Stimulated activated CD8-positive, alpha-beta memory T cell treated with anti-CD3 and anti-CD28 coated beads, Interleukin-7, amount 100 ng/mL, for 4 hours (primary cell): Measurements from ENCODE around the gene CKS1B.

Source experiments
- DNase-seq, 2 donors: peaks; one replicate each; pipeline ENCODE4 v3.0.0-alpha.2; 2020; ENCODE audit warnings: low read depth in 2 of 2

CKS1B gene

DNA sequence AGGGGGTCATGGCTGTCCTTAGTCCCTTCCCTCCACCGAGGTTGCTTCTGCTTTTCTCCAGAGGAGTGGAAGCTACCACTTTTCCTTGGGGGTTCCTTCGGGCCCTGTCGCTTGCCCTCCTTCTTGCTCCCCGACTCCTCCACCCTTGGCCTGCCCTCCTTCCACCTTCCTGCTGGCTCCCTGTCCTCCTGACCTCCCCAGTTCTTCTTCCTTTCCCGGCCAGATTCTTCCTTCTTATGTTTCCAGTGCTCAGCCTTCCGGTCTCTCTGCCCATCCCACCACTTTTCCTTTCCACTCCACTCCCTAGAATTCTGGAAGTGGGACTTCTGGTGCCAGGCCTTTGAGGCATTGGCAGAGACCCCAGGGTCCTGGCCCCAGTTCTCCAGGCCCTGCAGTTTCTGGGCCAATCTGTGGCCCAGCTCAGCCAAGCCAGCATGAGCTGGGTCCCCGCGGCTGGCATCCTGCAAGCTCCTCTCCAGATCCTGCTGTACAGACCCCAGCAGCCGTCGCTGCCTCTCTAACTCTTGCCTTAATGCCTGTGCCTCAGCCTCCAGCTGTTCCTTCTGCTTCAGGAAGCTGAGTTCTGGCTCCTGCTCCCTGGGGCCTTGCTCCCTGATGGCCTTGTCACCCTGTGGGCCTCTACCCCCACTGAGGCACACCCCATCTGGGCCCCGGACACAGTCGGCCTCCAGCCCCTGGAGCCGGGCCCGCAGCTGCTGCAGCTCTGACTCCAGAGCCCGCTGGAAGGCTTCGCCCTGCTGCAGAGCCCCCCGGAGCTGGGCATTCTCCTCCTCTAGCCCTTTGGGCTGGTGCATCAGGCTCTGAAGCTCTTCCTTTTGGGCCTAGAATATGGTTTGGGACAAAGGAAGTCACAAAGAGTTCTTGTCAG is 28.3 kb upstream of the CKS1B start:
- no peak for DNase-seq

DNA sequence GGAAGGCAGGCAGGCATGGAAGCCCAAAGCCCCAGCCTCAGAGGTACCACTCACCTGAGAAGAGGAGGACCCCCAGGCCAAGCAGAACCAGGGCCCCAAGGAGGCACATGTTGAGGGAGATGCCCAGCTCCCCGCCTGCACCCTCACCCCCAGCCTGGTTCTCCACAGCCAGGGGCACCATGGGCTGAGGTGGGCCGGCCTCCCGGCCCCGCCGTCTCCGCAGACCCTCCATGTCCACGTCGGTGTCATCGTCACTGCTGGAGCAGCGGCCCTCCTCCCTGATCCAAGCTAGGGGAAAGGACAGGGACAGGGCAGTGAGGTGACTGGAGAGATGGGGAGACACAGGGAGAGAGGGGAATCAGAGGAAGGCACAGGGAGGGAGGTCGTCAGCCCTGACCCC is 26.4 kb upstream of the CKS1B start:
- DNase-seq = no peak

DNA sequence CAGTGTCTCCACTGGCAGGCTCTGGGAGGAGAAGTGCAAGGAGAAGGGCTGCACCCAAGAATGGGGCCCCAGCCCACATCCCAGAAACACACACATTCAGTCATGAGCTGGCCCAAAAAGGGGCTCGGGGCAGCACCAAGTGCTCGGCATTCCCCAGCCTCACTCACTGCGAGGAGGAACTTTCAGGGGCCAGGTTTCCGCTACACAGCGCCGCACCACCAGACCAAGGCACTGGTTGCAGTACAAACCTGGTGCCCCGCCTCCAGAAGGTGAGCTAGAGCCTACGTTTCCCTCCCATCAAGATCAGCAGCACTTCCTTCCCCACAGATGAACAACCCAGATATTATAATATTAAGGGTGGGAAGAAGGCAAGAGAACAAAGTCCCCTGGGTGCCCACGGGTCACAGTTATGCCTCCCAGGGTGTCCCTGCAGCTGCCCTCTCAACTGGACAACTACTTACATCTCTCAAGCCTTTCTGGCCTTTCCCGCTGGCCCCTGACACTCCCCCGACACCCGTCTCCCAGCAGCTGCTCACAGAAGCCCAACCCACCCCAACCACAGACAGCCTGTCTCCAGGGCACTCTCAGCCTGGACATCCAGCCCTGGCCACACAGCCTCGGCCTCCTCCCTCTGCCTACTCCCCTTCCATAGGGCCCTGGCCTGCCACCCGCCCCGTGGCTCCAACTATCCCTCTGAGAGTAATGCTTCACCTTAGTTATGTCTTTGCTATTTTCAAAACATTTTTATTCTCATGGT is 22.4 kb upstream of the CKS1B start:
- peak in 1 of 2 donors; percentile 37 for DNase-seq

DNA sequence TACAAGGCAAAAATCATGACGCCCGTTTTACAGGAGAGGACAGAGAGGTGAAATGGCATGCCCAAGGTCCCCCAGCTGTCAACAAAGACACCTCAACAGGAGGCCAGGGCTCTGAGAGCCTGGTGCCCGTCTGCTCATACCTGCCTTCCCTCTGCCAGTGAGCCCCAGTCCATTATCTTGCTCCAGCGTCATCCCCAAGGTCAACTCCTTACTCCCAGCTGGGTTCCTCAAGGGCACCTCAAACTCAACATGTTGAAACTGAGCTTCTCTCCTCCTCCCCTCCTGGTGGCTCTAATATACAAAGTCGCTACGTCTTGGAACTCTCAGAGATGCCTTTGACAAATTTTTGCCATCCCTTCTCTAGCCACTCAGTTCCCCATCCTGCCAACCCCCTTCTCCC is 21.8 kb upstream of the CKS1B start:
- no peak for DNase-seq

DNA sequence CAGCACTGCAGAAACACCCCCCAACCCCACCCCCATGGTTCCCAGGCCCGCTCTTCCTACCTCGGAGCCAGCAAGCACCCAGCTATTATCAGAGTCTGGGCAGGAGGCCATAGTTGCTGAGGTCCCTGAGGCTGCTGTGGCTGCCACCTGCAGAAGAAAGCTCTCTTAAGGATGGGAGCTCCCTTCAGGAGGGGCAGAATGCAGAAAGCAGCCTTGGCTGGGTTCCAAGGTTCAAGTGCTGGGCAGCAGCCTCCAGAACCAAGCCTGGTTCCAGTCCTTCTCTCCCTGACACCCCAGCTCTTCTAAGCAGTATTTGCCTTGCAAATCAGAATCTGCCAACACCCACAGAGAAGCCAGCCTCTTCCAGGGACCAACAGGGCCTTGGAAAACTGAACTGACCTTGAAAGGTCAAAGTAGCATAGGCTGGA is 20.9 kb upstream of the CKS1B start:
- DNase-seq = no peak

DNA sequence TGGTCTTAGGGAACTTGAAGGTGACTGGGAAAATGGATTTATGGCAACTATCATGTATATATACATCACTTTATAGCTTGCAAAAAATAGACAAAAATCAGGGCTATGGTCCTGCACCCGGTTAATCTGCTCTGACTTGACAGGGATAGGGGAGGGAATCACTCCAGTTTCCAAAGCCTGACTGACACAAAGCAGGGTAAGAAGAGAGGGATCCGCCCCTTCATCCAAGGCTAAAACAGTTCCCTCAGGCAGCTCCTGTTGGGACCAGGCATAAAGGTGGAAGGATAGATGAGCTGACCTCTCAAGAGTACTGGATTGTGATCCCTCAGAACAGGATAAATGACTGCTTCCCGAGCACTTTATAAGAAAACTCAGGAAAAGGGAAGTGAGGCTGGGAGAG is 19.9 kb upstream of the CKS1B start:
- DNase-seq = no peak

DNA sequence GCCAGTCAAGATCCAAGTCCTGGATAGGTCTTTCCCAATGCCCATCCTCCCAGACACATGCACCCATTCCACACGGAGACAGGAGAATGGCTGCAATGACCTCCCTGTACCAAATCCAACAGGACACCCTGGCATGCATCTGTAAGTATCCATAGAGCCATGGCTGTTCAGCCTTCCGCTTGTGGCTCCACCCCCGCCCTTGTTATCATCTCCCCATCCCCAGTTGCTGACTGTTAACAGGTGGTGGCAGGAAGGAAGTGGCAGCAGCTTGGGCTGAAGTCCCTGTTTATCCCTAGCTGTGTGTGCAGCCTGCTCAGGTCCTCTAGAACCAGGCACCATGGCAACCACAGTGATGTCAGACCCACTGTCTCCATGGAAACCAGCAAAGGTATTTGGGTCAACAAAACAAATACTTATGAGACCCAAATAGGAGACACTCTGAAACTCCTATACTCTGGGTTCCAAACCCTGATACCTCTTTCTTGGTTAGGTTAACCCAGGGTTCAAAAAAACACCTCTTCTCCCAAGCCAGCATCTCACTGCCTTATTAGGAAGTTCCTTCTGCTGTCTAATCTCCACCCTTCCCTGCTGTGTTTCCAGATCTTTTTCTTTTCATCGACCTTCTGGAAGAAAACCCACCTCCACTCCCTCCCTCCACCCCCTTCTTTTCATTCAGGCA is 19.3 kb upstream of the CKS1B start:
- DNase-seq = peak; percentile 63 to 75

DNA sequence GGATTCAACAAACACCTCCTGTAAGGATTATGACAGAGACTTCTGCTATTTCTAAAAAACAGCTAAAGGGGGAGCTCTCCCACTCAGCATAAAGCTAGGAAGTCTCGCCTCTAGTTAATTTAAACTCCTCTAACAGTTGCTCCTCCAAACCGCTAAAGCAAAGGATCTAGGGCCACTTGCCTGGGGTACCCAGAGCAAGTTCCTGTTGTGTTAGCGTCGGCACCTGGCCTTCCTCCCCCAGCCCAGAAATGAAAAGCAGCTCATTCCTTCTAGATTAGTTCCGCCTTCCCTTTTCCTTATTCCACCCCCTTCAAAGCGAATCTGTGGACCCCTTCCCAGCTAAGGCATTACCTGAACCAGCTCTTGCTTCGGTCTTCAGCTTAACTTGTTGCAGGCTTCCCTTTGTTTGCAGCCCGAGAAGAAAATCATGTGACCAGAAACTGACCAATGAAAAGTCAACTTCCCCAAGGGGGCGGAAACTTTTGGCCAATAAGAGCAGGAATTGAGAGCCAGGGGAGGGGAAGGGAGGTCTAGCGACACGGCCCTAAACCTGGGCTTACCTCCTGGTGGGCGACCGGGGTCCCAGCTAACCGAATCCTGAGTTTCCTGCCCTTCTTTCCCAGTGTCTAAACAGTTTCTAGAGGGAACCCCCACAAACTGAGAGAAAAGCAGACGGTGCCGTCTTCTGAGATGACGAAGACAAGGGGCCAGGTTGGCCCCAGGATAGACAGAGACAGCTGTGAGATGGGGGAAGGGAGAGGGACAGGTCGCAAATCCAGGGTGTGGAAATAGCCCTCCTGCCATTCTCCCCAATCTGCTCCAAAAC is 18.6 kb upstream of the CKS1B start, which contains the start of gene PBXIP1:
Gene PBXIP1, minus strand, starts transcription at position 382 of the 826 bp plus-strand sequence. CDS start 2,378 bp downstream, outside the sequence.
- DNase-seq = peak; percentile 58 to 73

DNA sequence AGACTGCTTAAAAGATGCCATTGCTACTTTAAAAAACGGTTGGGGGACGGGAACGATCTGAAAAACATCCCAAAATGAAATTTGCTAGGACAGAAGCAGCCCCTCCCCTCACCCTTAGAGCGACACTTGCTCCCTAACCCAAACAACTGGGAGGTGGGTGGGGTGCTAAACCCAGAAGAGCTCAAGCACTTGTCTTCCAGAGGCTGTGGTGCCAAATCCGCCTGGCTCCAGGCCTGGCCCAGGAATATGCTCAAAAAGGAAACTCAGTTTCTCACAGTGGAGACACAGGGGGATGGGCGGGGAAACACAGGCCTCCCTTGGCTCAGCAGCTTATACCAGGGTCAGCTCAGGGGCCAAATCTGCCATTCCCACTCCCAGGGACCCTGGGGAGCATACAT is 17.9 kb upstream of the CKS1B start:
- DNase-seq = no peak

DNA sequence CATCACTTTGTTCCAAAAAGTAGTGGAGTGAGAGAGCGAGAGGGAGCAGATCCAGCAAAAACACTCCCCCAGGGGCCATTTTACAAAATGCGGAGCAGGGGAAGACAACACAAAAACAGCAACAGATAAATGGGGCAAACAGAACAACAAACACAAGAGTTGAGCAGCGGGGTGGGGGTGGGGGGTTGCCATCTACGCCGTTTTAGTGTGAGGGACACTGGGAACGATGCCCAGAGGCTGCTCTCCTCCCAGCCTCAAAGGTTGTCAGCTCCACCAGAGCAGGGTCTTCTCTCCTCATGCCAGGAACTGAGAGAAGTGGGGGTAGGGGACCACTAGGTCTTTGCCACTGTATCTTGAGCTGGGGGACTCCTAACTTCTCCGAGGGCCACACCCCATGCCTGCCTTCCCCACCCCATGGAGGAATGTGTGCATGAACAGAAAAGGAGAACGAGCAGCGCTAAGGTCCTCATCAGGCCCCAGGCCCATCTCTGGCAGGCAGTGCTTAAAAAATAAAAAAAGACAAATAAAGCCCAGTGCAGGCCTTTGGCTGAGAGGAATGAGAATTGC is 17.3 kb upstream of the CKS1B start:
- no peak for DNase-seq

DNA sequence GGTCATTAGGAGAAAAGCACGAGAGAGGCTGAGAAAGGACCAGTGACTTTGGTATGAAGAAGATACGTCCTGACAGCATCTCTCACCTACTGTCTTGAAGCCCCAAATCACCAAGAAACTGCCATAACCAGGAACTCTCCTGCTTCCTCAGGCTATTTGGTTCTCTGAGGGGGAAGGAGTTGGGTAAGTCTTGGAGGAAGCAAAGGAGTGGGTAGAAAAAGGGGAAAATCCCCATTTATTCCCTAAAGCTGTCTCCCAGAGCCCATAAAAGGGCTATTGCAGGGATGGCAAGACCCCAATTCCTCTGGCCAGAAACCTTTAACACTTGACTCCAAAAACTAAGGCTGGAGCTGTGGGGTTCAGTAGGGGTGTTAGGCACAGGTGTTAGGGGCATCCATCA is 16.4 kb upstream of the CKS1B start:
- no peak for DNase-seq

DNA sequence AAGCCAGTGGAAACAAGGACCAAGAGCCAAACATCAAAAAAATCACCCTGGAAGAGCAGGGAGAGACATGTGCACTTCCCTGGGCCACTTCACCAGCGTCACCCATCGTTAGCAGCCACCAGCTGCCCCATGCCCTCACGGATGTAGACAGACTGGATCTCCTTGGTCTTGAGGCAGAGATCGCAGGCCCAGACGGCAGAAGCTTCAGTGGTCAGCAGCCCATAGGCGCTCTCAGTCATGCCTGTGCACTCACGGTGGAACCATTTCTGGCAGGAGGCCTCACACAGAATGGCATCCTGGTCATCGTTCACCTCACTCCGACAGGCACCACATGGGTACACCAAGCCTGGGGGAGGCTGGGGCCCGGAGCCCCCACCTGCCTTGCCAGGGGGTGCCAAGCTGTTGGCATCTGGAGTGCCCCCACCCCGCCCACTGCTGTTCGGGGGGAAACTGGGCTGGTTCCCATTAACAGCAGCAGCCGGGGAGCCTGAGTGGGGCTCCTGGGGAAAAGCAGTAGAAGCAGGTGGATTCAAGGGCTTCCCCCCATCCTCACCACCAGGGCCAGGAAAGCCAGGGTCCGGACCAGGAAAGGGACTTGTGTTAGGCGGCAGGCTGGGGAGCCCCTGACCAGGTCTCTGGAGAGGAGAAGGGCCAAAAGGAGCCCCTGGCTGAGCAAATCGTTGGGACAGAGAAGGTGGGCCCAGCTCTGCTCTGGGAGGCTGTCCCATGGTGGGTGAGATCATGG is 15.6 kb upstream of the CKS1B start:
- DNase-seq = no peak

DNA sequence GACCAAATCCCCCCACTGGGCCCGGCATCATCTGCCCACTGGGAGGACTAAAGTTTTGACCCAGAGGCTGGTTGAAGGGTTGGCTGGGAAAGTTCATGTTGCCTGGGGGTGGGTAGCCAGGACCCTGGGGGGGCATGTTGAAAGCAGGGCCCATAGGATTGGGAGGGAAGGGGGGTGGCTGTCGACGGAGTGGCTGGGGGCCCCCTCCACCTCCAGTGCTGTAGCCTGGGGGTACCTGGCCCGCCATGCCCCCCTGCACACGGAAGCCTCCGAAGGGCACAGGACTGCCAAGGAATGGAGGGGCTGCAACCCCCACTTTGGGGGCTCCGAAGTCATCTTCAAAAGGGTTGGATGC is 15.1 kb upstream of the CKS1B start:
- DNase-seq = no peak

DNA sequence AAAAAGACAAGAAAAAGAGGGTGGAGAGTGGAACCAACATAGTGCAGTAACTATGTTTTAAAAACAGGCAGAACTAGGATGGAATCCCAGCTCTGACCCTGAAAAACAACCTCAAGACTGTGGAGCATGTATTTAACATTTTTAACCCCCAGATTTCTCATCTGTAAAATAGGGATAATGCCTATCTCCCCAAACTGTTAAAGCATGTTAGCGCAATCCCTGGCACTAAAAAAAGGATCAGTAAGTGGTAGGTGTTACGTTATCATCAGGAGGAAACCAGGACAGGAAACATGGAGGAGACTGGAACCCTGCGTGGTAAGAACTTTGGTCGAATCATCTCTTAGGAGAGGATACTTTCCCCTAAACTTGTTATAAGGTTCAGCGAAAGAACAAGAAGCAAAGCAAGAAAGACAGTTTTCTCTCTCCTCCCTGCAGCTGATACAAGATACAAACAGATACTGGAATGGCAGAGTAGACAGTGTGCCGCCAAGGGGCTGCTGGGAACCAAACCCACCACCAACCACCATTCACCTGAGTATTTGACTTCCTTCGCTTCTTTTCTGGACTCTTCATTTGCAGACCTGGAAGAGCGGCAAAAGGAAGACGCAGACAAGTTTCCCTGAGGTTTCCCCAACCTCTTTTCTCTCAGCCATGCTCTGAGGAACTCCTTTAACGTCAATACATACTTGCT is 13.9 kb upstream of the CKS1B start:
- no peak for DNase-seq

DNA sequence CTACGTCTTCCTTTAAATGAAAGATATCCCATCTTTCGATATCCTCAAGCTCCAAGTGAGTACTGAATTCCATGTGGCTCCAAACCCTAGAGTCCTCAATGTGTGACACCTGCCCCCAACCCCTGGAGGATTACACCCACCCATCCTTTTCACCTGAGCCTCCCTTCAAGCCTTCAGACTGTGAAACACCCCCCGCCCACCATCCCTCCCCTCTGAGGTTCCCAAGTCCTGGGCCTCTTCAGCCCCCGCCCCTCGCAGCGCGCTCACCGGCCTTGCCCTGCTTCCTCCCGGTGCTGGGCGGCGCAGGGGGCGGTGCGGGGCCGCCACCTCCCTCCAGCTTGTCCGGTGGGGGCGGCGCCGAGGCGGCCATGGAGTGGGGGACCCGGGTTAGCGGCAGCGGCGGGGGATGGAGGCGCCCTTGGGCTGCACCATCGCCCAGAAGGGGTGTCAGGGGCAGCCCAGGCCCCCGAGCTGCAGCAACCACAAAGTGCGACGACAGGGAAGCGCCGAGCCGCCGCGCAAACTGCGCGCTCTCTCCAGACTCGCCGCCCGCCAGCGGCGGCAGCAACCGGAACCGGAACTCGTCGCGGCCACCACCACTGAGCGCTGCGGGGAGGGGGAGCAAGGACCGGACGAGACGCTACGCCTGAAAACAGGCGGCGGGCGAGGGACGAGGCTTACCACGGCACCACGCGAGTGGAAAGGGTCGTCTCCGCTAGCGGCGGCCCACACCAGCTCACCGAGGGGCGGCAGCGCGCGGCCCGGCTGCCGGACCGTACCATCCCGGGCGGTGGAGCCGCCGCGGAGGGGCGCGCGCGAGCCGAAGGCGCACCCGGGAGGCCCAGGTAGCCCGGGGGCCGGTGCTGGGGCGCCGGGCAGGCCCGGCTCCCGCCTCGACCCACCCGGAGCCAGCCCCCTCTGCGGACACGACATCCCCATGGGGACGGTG is 13.0 kb upstream of the CKS1B start, which contains the start of gene PYGO2:
Gene PYGO2, minus strand, starts transcription at position 576 of the 949 bp plus-strand sequence. Its CDS starts 206 bp downstream, at position 370.
- DNase-seq = peak; percentile 58 to 80

DNA sequence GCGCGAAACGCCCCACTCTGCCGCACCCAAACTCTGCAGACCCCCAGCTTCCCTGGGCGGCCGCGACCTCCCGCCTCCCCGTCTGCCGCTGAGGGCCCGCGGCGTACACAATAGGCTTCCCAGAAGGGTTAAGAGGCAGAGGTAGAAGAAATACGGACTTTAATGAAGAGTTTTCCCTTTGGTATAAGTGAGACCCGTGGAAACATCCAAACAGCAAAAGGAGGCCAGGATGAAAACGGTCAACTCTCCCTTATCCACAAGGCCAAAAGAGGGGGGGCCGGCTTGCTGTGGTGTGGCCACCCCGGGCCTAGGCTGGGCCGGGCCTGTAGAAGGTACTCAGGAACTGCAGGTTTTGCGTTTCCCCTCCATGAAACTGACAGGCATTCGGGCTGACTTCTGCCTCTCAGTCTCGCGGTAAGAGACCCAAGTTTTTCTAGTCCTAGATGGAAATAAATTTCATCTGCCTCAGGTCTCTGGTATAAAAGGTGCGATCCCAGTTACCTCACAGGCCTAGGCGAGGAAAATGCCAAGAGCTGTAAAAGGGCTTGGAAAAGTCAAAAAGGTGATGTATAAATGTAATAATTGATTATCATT is 12.2 kb upstream of the CKS1B start:
- DNase-seq = no peak

DNA sequence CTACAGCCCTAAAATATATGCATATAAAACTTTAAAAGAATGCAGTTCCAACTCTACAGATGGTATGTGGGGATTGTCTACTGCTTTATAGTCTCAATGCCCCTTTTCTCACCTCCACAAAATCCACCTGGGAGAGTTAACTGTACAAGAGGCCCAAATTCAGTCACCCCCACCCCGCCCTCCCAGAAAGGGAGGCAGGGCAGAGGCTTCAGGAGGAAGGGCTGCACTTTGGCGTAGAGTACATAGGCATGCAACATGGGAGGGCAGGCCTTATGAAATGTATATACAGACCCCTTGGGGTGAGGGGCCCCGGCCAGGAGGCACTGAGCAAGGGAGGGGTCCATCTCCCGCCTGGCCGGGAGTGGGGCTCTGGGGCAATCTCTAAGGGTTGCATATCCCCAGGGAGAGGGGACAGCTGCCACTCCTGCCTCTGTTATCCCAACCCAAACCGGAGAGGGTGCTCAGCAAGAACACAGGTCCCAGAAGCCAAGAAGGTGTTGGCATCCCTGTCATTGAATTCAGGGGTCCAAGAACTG is 11.6 kb upstream of the CKS1B start:
- DNase-seq = no peak

DNA sequence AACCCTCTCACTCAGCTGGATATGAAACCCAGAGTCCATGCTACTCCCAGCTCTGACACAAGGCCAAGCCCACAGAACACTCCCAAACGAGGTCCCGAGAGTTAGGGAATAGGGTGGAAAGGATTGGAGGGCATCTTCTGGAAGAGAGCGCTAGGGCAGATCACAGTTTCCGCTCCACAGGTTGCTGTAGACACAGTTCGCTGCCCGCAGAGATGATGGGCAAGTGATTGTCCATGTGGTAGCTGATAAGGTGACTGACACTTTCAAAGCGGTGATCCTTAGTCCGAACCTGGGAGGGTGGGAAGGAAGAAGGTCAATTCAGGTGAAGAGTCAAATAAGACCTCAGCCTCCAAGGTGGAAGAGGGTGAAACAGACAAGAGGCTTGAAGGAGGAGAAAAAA is 10.8 kb upstream of the CKS1B start:
- DNase-seq = no peak
